HCT116 (cell line): ENCODE measurements around the gene VWA3B. TPM values are rescaled to one million over a fixed set of nuclear protein-coding genes. Genes with fewer than 3 reads are reported as not detected.

Experiments
- ATAC-seq: fragments of 200-7000 bp; cut with Tn5 transposase; 2 replicates; pipeline ENCODE4 v1.9.1; 2020; ENCODE audit warnings: mild to moderate bottlenecking, moderate library complexity
- BruUV-seq: library from RNA; stranded (reverse); fragments of 400-500 nt; replicated peaks from 2 replicates; lab custom pipeline; 2021; lab: Mats Ljungman, UMichigan
- CTCF ChIA-PET: fragments of 300-600 bp; sonication (Branson Sonifier 250); formaldehyde crosslinking; loops from one replicate; lab custom pipeline; 2021; ENCODE audit warnings: antibody characterized with exemption; lab: Charles Lee
- POLR2A ChIA-PET: fragments of 300-600, 350-600 bp; sonication (Branson Sonifier 250); formaldehyde crosslinking; loops from one replicate; lab custom pipeline; 2021; ENCODE audit warnings: antibody characterized with exemption; lab: Charles Lee
- RAD21 ChIA-PET, 2 experiments: fragments of 300-600 bp; sonication (Branson Sonifier 250); formaldehyde crosslinking; loops; one replicate each; lab custom pipeline; 2023; ENCODE audit warnings: low total read pairs in 2 of 2; ENCODE audit not compliant: uncharacterized antibody in 2 of 2, unreplicated experiment in 2 of 2, low non-redundant PET in 1 of 2; lab: Charles Lee
- DNase-seq: peaks from one replicate; pipeline ENCODE4 v3.0.0-alpha.2; 2010; ENCODE audit warnings: low read depth, low spot score
- H2AFZ ChIP-seq: fragments of 200-600 bp; shearing (Covaris generic), sonication (generic); 2 replicates; pipeline ENCODE4 v1.6.1; 2017; ENCODE audit warnings: low read depth, mixed run types, mixed read lengths, antibody characterized with exemption, low read length; ENCODE audit not compliant: poor library complexity, severe bottlenecking
- H3K27ac ChIP-seq: 2 replicates; pipeline ENCODE4 v1.5.1; 2012; ENCODE audit warnings: low read depth, low read length
- H3K27me3 ChIP-seq: fragments of 200-600 bp; sonication (generic); 2 replicates; pipeline ENCODE4 v1.6.1; 2016; ENCODE audit warnings: mixed run types, low read length, mixed read lengths; ENCODE audit not compliant: insufficient read depth
- H3K36me3 ChIP-seq, 2 experiments: fragments of 200-500 bp in 1 of 2; fragments of 200-600 bp in 1 of 2; sonication (Bioruptor generic) in 1 of 2; sonication (generic) in 1 of 2; 2 replicates each; pipeline versions ENCODE4 v1.5.1 to v1.6.1; 2014 to 2016; ENCODE audit warnings: low read length in 2 of 2, inconsistent platforms in 1 of 2, mixed read lengths in 1 of 2, mixed run types in 1 of 2; ENCODE audit not compliant: insufficient read depth in 2 of 2, control insufficient read depth in 1 of 2
- H3K4me1 ChIP-seq, 2 experiments: fragments of 200-600 bp in 1 of 2; sonication (generic) in 1 of 2; 2 replicates each; pipeline versions ENCODE4 v1.5.1 to v1.6.1; 2012 to 2017; ENCODE audit warnings: low read length in 2 of 2, inconsistent platforms in 1 of 2, mild to moderate bottlenecking in 1 of 2, mixed read lengths in 1 of 2, mixed run types in 1 of 2, moderate library complexity in 1 of 2; ENCODE audit not compliant: insufficient read depth in 2 of 2, control insufficient read depth in 1 of 2
- H3K4me2 ChIP-seq: fragments of 200-600 bp; sonication (generic); 2 replicates; pipeline ENCODE4 v1.6.1; 2017; ENCODE audit warnings: mixed run types, low read length, mixed read lengths
- H3K4me3 ChIP-seq, 2 experiments: fragments of 200-600 bp in 1 of 2; sonication (generic) in 1 of 2; replicated peaks in 1 of 2; 2 replicates each; pipeline ENCODE4 v1.5.1; 2011 to 2016; ENCODE audit warnings: low read length in 2 of 2, control low read depth in 1 of 2, low read depth in 1 of 2, mild to moderate bottlenecking in 1 of 2, mixed read lengths in 1 of 2, mixed run types in 1 of 2
- H3K79me2 ChIP-seq: fragments of 200-600 bp; sonication (generic); 2 replicates; pipeline ENCODE4 v1.6.1; 2017; ENCODE audit warnings: mild to moderate bottlenecking, mixed run types, low read length, moderate library complexity, mixed read lengths; ENCODE audit not compliant: insufficient read depth
- H3K9ac ChIP-seq: fragments of 200-600 bp; sonication (generic); 2 replicates; pipeline ENCODE4 v1.6.1; 2016; ENCODE audit warnings: low read length, mixed read lengths
- H3K9me2 ChIP-seq: fragments of 200-600 bp; sonication (generic), shearing (Covaris generic); 2 replicates; pipeline ENCODE4 v1.6.1; 2017; ENCODE audit warnings: mixed run types, mild to moderate bottlenecking, moderate library complexity; ENCODE audit not compliant: insufficient read depth
- H3K9me3 ChIP-seq, 2 experiments: fragments of 200-500 bp in 1 of 2; fragments of 200-600 bp in 1 of 2; sonication (Bioruptor generic) in 1 of 2; sonication (generic) in 1 of 2; 2 replicates each; pipeline ENCODE4 v1.6.1; 2014 to 2017; ENCODE audit warnings: low read length in 2 of 2, mixed read lengths in 2 of 2, inconsistent platforms in 1 of 2, low read depth in 1 of 2, mild to moderate bottlenecking in 1 of 2, mixed run types in 1 of 2, moderate library complexity in 1 of 2; ENCODE audit not compliant: control insufficient read depth in 1 of 2, insufficient read depth in 1 of 2
- H4K20me1 ChIP-seq: fragments of 200-600 bp; sonication (generic), shearing (Covaris generic); 2 replicates; pipeline ENCODE4 v1.6.1; 2017; ENCODE audit warnings: mixed run types, mild to moderate bottlenecking, moderate library complexity; ENCODE audit not compliant: insufficient read depth
- ATF3 ChIP-seq: IDR thresholded peaks from 2 replicates; pipeline ENCODE4 v1.6.1; 2012
- CBX3 ChIP-seq: IDR thresholded peaks from 2 replicates; pipeline ENCODE4 v1.6.1; 2012; ENCODE audit warnings: low read depth
- CEBPB ChIP-seq: IDR thresholded peaks from 2 replicates; pipeline ENCODE4 v1.6.1; 2012; ENCODE audit warnings: low read depth
- CTCF ChIP-seq, 3 experiments: fragments of 200-600 bp in 1 of 3; sonication (generic) in 1 of 3; IDR thresholded peaks in 2 of 3; conservative IDR thresholded peaks in 1 of 3; 2 replicates each; pipeline ENCODE4 v1.5.1; 2012 to 2017; ENCODE audit warnings: low read depth in 2 of 3, low read length in 2 of 3, antibody characterized with exemption in 1 of 3, borderline replicate concordance in 1 of 3, control low read depth in 1 of 3, mild to moderate bottlenecking in 1 of 3, mixed read lengths in 1 of 3, mixed run types in 1 of 3, moderate library complexity in 1 of 3; ENCODE audit not compliant: insufficient read depth in 1 of 3
- ELF1 ChIP-seq: IDR thresholded peaks from 2 replicates; pipeline ENCODE4 v1.6.1; 2012; ENCODE audit warnings: low read depth, borderline replicate concordance
- EZH2phosphoT487 ChIP-seq: fragments of 200-600 bp; IDR thresholded peaks from 2 replicates; pipeline ENCODE4 v1.6.1; 2018; ENCODE audit warnings: antibody characterized with exemption, borderline replicate concordance
- JUND ChIP-seq: IDR thresholded peaks from 2 replicates; pipeline ENCODE4 v1.6.1; 2012
- RAD21 ChIP-seq: IDR thresholded peaks from 2 replicates; pipeline ENCODE4 v1.6.1; 2012; ENCODE audit warnings: low read depth, mild to moderate bottlenecking
- REST ChIP-seq: IDR thresholded peaks from 2 replicates; pipeline ENCODE4 v1.6.1; 2012; ENCODE audit warnings: low read depth
- SIN3A ChIP-seq: IDR thresholded peaks from 2 replicates; pipeline ENCODE4 v1.6.1; 2012; ENCODE audit warnings: low read depth
- SRF ChIP-seq: IDR thresholded peaks from 2 replicates; pipeline ENCODE4 v1.6.1; 2012; ENCODE audit warnings: low read depth
- TCF7L2 ChIP-seq: IDR thresholded peaks from 2 replicates; pipeline ENCODE4 v1.7.0; 2011; ENCODE audit warnings: borderline replicate concordance, inconsistent platforms; ENCODE audit not compliant: insufficient read depth, insufficient read length; ENCODE audit errors: extremely low read depth
- ZFX ChIP-seq: fragments of 450-650 bp; IDR thresholded peaks from 2 replicates; pipeline ENCODE4 v1.6.1; 2017
- intact Hi-C: fragments of 100-400 bp; cut with micrococcal nuclease; formaldehyde crosslinking; loops from 2 replicates; pipeline ENCODE4 v1.10.0; 2022
- total RNA-seq: library from RNA; stranded (reverse); gene quantifications from one replicate; pipeline ENCODE4 v1.2.1, GENCODE V29; 2021; ENCODE audit not compliant: unreplicated experiment
- TF ChIP-seq, protein P1 (sequence below): IDR thresholded peaks from 2 replicates; pipeline ENCODE4 v1.6.1; 2011; ENCODE audit warnings: mild to moderate bottlenecking, low read length, moderate library complexity; ENCODE audit not compliant: insufficient replicate concordance; ENCODE audit errors: extremely low read depth
- TF ChIP-seq, protein P2 (sequence below): IDR thresholded peaks from 2 replicates; pipeline ENCODE4 v1.6.1; 2012

VWA3B gene
- total RNA-seq, 1 experiment from 2014 or later, result 0.47 TPM

DNA sequence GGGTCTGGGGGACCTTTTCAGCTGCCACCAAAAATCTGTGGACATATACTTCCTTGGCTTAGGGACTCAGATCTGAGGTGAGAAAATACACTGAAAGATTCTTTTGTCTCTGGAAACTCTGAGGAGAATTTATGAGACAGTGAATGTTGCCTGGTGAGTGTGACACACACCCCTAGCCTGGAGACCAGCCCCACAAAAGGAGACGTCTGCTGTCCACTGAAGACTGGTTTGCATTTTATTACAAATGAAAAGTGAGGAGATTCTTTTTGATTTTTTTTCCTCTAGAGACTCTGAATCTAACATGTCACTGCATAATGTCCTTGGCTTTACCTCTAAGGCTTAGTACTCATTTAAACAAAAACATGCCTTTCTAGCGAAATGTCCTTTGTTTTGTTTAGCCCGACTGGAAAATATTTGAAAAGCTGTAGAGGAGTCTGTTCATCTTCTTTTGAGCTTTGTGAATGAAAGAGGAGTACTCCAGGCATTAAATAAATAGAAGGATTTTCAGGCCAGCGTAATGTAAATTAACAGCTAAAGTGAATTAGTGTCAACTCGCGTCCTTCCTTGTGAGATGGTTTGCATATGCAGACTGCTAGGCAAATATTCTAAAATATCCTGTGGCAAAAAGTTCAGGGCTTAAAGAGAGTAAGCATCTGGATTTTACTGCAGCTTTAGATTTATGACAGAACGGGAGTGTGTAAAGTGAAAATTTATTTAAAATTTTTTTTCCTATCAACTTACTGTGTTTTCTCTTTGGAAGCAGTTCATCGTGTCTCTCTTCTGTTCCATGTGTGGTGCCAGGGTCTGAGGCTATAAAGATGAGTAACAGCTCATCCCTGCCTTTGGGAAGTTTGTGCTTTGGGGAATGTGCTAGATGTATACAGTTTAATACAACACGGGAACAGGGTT lies 125.4 kb downstream of the VWA3B start:
- no peaks in the 10 kb centered on the region for H3K79me2 ChIP-seq
- H3K36me3 ChIP-seq, result no peaks in the 10 kb centered on the region
- no peaks in the 10 kb centered on the region for H3K4me1 ChIP-seq
- no peak overlapping the region for H2AFZ ChIP-seq
- H3K9me2 ChIP-seq, result no peaks in the 10 kb centered on the region
- no peaks in the 10 kb centered on the region for H4K20me1 ChIP-seq
- ATAC-seq (no peak), DNase-seq (no peak)
- ChIA-PET CTCF (no interaction called here), POLR2A (no interaction called here), RAD21 (no interaction called here)
- no peak overlapping the region for H3K4me2 ChIP-seq
- H3K4me3 ChIP-seq, result no peak overlapping the region
- intact Hi-C loops, result no loop called here
- TF ChIP-seq JUND (no peak), CEBPB (no peak), SRF (no peak), SIN3A (no peak), REST (no peak), ELF1 (no peak), ATF3 (no peak), CBX3 (no peak), TCF7L2 (no peak), EZH2phosphoT487 (no peak), CTCF (IDR thresholded peaks at IDR 0.05 in 2 of 3, conservative IDR thresholded peaks at IDR 0.05 in 1 of 3; ENCODE audit: borderline replicate concordance in 1 of 3, insufficient read depth in 1 of 3, low read depth in 2 of 3, low read length in 2 of 3) (no peak), ZFX (no peak), RAD21 (no peak)
- TF ChIP-seq, protein P1, sequence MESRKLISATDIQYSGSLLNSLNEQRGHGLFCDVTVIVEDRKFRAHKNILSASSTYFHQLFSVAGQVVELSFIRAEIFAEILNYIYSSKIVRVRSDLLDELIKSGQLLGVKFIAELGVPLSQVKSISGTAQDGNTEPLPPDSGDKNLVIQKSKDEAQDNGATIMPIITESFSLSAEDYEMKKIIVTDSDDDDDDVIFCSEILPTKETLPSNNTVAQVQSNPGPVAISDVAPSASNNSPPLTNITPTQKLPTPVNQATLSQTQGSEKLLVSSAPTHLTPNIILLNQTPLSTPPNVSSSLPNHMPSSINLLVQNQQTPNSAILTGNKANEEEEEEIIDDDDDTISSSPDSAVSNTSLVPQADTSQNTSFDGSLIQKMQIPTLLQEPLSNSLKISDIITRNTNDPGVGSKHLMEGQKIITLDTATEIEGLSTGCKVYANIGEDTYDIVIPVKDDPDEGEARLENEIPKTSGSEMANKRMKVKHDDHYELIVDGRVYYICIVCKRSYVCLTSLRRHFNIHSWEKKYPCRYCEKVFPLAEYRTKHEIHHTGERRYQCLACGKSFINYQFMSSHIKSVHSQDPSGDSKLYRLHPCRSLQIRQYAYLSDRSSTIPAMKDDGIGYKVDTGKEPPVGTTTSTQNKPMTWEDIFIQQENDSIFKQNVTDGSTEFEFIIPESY, result no peak
- TF ChIP-seq, protein P2, sequence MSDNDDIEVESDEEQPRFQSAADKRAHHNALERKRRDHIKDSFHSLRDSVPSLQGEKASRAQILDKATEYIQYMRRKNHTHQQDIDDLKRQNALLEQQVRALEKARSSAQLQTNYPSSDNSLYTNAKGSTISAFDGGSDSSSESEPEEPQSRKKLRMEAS, result no peak
- H3K27ac ChIP-seq, result no peak overlapping the region
- BruUV-seq, result no TSS peak
- H3K27me3 ChIP-seq, result no peaks in the 10 kb centered on the region
- H3K9me3 ChIP-seq, result no peaks in the 10 kb centered on the region
- H3K9ac ChIP-seq, result no peak overlapping the region
